NCI-H2227 (cell line): ENCODE data around the gene PID1.

Experiments
- DNase-seq: peaks from one replicate; lab custom pipeline; 2025; ENCODE audit not compliant: unreplicated experiment; lab: John Stamatoyannopoulos, UW

The PID1 gene

DNA sequence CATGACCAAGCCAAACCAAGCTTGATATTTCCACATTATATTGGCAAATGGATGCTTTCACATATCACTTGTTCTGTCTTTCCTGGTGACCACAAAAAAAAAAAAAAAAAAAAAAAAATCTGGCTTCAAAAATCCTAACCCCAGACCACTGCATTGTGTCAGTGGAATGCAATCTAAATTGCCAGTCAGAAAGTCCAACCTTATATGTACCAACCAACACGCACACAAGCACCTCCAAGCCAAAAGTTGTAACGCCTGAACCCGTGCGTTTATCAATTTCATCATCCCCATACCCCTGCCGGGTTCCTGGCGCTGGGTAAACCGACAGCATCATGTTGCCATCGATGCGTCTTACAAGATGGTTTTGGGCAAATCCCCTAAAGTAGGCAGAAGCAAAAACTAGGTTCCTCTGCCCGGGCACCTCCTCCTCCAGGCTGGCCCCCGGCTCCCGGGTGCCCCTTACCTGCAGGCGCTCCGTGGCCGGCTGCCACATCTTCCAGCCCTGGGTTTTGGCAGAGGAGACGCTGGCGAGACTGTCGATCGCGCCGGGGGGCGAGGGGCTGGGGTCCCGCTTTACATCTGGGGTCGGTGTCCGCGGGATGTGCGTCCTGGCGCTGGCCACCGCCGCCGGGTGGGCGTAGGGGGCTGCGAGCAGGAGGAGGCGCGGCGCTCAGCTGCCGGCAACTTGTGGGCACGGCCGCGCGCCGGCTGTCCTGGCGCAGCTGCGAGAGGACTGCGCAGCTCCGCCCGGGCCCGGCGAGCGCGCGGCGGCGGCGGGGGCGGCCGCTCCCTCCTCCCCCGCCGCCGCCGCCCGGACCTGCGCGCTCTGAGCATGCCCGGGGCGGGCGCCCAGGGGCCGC is at the start of gene PID1:
Gene PID1, minus strand, starts transcription at position 737 of the 860 bp plus-strand sequence. Its CDS starts 244 bp downstream, at position 493.
- DNase-seq: peak; percentile 21

DNA sequence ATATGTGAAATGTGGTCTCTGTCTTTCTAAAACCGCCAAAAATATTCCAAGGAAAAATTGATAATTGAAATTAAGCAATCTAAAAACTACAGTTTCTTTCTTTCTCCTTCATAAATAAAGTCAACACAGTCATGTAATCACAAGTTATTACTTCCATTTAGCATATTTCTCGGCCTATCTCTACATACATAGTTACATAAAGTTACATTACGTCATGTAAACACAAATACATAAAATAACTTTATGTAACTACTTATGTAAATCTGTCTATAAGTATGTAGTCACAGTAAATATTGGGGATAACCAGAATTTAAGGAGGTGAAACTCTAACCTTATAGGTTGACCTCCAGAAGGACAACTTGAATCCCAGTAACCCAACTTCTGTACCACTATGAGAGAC is 48.5 kb upstream of the PID1 start:
- no peak for DNase-seq

DNA sequence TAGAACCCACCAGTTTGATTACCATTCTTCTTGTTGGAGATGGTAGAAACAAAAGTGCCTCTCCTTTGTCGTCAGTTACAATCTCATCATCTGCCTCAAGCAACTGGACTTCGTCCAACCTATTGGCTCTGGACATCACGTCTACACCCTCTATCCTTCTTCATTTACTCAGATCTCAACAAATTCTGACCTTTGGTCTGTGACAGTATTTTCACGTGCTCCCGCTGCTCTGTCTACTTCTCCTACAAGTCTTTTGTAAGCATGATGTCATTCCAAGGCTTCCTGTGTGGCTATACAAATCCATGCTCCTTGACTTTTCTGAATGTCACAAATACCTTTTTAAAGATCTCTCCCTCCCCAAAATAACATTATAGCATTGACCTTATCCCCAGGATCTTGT is 43.0 kb upstream of the PID1 start:
- DNase-seq: no peak

- no peak for DNase-seq
Observed at GRCh38 chr2:229313591-229313990, 42.5 kb upstream of the PID1 start.

- DNase-seq: no peak
Observed at GRCh38 chr2:229301237-229301636, 30.1 kb upstream of the PID1 start.

GRCh38 chr2:229300790-229301189 is 29.7 kb upstream of the PID1 start:
- no peak for DNase-seq

- DNase-seq: no peak
Observed at GRCh38 chr2:229300371-229300770, 29.3 kb upstream of the PID1 start.

- DNase-seq: no peak
Observed at GRCh38 chr2:229297247-229297646, 26.2 kb upstream of the PID1 start.

DNA sequence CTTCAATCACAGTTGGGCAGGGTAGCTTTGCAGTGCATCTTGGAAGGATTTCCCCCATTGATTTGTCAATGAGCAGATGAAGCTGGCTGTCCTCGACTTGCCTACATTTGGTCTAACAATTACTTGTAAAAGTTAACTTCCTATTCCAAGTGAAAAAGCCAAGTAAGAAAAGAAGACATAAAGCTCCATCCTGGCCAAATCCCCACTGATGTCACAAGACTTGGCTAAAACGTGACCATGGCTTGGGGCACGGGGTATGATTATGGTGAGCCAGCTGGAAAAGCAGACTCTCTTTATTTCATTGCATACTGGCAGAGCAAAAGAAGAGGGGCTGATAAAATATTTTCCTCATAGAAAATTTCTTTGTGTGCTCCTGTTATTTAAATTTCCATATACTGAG is 25.4 kb upstream of the PID1 start:
- DNase-seq: no peak

GRCh38 chr2:229296016-229296415 is 24.9 kb upstream of the PID1 start:
- no peak for DNase-seq

DNA sequence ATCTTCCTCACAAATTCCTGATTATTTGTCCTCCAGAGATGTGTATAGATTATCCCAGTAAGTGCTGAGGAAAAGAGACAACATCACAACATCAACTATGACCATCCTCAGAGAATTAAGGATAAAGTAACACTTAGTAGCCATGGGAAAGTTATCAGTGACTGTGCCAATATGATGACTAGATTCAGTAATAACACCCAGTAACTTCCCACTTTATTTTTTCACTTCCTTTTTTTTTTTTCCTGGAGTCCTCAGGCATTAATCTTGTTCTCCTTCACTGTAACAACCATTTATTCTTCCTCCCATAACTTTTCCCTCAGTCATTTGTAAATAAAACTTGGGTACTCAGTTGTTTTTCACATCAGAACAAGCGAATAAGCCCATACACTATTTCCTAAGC is 16.7 kb upstream of the PID1 start:
- no peak for DNase-seq

DNA sequence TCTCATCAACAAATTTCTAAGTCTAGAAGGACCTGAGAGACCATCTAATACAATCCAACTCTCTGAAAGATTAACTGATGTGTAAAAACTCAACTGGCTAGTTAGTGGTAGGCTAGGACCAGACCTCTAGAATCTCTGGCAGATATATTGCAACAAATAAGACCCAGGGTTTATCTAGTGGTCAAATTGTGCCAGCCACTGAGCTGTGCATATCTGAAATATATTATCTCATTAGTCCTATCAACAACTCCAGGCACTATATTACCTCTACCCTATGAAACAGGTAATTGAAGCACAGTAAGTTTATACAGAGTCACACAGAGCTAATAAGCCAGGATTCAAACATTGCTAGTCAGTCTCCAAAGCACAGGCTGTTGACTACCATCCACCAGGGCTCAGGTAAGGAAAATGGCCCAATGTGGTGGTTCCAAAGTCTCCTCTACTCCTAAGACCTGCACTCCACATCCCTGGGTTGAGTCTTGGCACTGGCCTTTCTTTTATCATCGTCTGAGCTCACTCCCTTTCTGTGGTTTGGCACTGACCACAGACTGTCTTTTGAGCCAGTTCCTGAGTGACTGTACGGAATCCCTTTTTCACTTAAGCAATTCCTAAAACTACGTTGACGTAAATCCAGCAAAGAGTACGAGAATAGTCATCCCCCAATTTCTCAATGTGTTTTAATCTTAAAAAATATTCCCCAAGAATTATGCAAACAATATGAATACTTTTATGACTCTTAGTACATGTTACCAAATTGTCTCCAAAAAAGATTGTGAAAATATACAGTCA is 11.9 kb upstream of the PID1 start:
- DNase-seq: no peak

GRCh38 chr2:229279516-229279915 is 8.4 kb upstream of the PID1 start:
- DNase-seq: no peak

DNA sequence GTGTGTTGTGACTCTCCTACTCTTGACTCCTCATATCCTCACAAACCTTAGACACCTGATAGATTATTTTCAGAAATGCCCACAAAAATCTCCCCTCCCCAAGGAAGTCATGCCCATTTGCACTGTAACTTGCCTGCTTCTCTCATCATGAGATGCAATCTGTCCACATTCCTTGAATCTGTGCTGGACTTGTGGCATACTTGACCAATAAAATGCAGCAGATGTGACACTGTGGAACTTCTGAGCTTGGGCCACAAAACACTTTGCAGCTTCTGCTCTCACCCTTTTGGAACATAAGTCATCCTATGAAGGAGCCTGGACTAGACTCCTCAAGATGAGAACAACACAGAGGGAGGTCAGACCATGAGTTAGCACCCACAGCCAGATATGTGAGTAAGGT is 4.4 kb upstream of the PID1 start:
- no peak for DNase-seq

DNA sequence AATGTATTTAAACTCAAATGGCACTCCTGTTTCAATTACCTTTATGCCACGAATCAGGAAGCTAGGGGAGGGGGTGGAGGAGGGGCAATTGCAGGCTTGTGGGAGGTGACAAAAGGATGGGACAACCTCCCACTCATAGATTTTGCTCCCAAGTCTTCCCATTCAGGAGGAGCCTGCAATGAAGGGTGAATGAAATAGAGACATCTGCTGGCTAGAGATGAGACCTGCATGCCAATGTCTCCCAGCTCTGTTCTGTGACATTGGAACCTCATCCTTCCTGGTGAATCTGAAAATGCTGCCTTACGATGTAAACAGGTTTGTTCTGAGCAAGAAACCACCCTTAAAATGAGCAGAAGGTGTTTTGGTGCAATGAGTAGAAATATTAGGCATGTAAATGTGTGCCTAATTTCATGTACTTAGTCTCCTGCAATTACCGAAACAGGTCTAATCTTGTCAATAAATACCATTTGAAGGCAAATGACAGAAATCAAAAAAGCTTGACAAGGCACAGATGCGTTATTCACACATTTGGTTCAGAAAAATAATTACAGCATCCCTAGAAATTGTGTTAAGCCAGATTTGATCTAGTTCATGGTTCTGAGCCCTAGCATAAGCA is 2.7 kb upstream of the PID1 start:
- peak; percentile 48 for DNase-seq

GRCh38 chr2:229273006-229273722 is 2.1 kb upstream of the PID1 start:
- no peak for DNase-seq

DNA sequence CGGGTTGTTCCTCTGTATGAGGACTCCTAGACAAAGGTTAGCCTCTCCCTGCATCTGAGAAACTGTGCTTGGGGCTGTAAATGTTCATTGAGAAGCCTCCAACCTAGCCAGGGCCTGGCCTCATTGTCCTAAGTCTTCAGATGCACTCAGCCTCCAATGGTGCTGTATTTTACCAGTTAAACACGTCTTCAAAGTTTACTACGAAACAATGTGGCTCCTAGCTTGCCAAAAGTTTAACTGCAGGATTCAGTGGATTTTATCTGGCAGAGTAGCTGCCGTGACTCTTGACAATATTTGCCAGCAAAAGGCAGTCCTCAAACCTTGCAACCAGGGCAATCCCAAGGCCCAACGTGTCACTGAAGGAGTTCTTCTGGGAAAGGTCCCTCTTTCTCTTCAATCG is 1.1 kb downstream of the PID1 start:
- no peak for DNase-seq

DNA sequence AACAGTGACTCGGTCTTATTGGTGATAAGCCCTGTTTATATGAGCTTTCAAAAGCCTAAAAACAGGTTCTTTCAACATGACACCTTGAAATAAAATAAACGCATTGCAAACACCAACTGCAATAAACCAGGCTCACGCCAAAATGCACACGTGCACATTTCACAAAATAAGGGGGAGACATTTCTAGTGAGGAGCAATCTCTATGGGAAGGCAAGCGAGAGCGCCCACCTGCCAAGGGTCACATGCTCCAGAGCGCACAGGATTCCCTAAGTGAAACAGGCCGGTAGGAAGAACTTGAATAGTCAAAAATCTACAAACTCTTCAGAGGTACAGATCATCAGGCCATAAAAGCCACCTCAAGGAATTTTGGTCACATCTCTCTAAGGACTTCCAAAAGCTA is 1.9 kb downstream of the PID1 start:
- DNase-seq: no peak

GRCh38 chr2:229268626-229269025 is 2.5 kb downstream of the PID1 start:
- DNase-seq: no peak

DNA sequence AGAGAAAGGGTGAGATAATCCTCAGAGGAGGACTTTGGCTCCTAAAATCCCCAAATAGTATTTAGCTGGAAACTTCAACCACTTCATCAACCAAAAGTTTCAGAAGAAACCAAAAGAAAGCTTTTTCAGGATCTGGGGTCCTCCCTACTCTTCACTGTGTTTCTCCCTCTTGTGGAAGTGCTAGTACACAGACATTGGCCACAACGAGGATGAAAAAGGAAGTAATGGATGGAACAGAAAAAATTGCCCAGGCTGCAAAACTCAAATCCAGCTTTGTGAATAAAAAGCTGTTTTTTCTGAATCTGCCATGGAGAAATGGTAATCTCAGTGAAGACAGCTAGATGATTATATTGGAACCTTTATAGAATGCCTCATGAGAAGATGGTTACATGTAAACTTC is 4.0 kb downstream of the PID1 start:
- DNase-seq: no peak

DNA sequence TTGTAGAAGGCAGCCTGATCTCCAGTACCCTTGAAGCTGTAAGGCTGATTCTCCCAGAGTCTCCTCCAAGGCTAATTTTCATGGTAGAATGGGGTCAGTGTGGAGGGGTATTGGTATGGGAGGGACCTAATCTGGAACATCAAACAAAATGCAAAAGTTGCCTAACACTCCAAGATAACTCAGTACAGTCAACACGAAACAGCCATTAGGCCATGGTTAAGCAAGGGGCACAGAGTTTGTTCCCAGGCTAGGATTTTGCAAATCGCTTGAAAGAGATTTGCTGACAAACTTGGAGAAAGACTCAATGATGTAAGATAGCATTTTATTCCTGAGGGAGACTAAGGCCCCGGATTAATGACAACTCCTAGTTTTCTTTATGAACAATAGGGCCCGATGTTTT is 5.4 kb downstream of the PID1 start:
- no peak for DNase-seq
